K562 (cell line): Measurements from ENCODE around the gene ZDHHC18. TPM values are rescaled to one million over a fixed set of nuclear protein-coding genes. Genes with fewer than 3 reads are reported as not detected.
A peak's percentile ranks its signal among the peaks of the same experiment; 100 is the strongest.

Source experiments
- ARNT ChIP-seq, 2 experiments: fragments of 450-650 bp; IDR thresholded peaks; 2 replicates each; pipeline ENCODE4 v1.6.1; 2016; ENCODE audit warnings: mild to moderate bottlenecking in 1 of 2
- DMBX1 ChIP-seq: fragments of 250-450 bp; sonication (Bioruptor Pico); IDR thresholded peaks from 2 replicates; pipeline ENCODE4 v1.8.0; 2022; ENCODE audit warnings: inconsistent platforms, mild to moderate bottlenecking, moderate library complexity, borderline replicate concordance
- FOXK1 ChIP-seq: sonication (generic); formaldehyde crosslinking; IDR thresholded peaks from 2 replicates; pipeline ENCODE4 v1.8.0; 2022; ENCODE audit warnings: missing genetic modification reagents, mild to moderate bottlenecking, borderline replicate concordance
- FOXM1 ChIP-seq, 2 experiments: fragments of 450-650 bp in 1 of 2; sonication (generic) in 1 of 2; formaldehyde crosslinking in 1 of 2; IDR thresholded peaks; 2 replicates each; pipeline versions ENCODE4 v1.6.1 to v1.9.0; 2017 to 2022; ENCODE audit warnings: low read depth in 2 of 2, mild to moderate bottlenecking in 2 of 2, missing genetic modification reagents in 1 of 2, moderate library complexity in 1 of 2
- HIVEP1 ChIP-seq: fragments of 250-450 bp; sonication (Bioruptor Pico); IDR thresholded peaks from 2 replicates; pipeline ENCODE4 v1.4.0; 2020; ENCODE audit warnings: mild to moderate bottlenecking
- MEIS2 ChIP-seq: fragments of 450-650 bp; IDR thresholded peaks from 2 replicates; pipeline ENCODE4 v1.6.1; 2014; ENCODE audit warnings: mild to moderate bottlenecking; ENCODE audit not compliant: partially characterized antibody
- MITF ChIP-seq: IDR thresholded peaks from 2 replicates; pipeline ENCODE4 v1.6.1; 2014; ENCODE audit warnings: antibody characterized with exemption
- PHB2 ChIP-seq: fragments of 450-650 bp; IDR thresholded peaks from 2 replicates; pipeline ENCODE4 v1.6.1; 2017; ENCODE audit warnings: low read depth
- PML ChIP-seq: IDR thresholded peaks from 2 replicates; pipeline ENCODE4 v1.6.1; 2012; ENCODE audit warnings: low read length, inconsistent platforms
- SIN3A ChIP-seq, 2 experiments: fragments of 150-350 bp in 1 of 2; IDR thresholded peaks; 2 replicates each; pipeline ENCODE4 v1.6.1; 2011 to 2016; ENCODE audit warnings: borderline replicate concordance in 2 of 2, low read depth in 2 of 2, low read length in 2 of 2, mild to moderate bottlenecking in 2 of 2, moderate library complexity in 2 of 2; ENCODE audit not compliant: control insufficient read depth in 1 of 2
- SRSF1 ChIP-seq: fragments of 200-400 bp; formaldehyde crosslinking; IDR thresholded peaks from 2 replicates; pipeline ENCODE4 v1.6.1; 2017; ENCODE audit warnings: mild to moderate bottlenecking, low read depth, low read length, moderate library complexity
- TEAD2 ChIP-seq: fragments of 450-650 bp; IDR thresholded peaks from 2 replicates; pipeline ENCODE4 v1.6.1; 2016; ENCODE audit warnings: missing genetic modification characterization, control low read depth, missing compliant biosample characterization
- THRA ChIP-seq: fragments of 450-650 bp; IDR thresholded peaks from 2 replicates; pipeline ENCODE4 v1.6.1; 2017; ENCODE audit warnings: mild to moderate bottlenecking, moderate library complexity
- ZBTB11 ChIP-seq, 3 experiments: fragments of 200-800 bp in 1 of 3; fragments of 250-450 bp in 1 of 3; fragments of 450-650 bp in 1 of 3; sonication (Bioruptor Pico) in 1 of 3; sonication (Bioruptor generic) in 1 of 3; formaldehyde crosslinking in 1 of 3; IDR thresholded peaks; 2 replicates each; pipeline versions ENCODE4 v1.6.1 to v1.8.0; 2016 to 2022; ENCODE audit warnings: mild to moderate bottlenecking in 2 of 3, missing genetic modification characterization in 2 of 3, missing compliant biosample characterization in 1 of 3, moderate library complexity in 1 of 3
- polyA plus RNA-seq, 8 experiments: library from polyadenylated mRNA; depleted of rRNA in 4 of 8; stranded (reverse) in 5 of 8; unstranded in 3 of 8; fragments of >200 nt; fragmentation: Nextera tagmentation in 2 of 8; fragmentation: Illumina TruSeq in 1 of 8; extraction: Ambion mirVana in 2 of 8; extraction: Trizol in 1 of 8; gene quantifications; 2 replicates each; pipeline versions ENCODE4 v1.2.1 to v1.2.3, GENCODE V29; 2011 to 2014; ENCODE audit warnings: inconsistent platforms in 1 of 8, missing spikeins in 1 of 8
- total RNA-seq, 7 experiments: library from RNA; depleted of rRNA in 6 of 7; stranded (reverse); fragments of >200 nt in 6 of 7; fragmentation: Illumina TruSeq in 2 of 7; extraction: Trizol in 2 of 7; gene quantifications; 2 replicates each; pipeline versions ENCODE4 v1.2.1 to v1.2.3, GENCODE V29; 2011 to 2021; ENCODE audit warnings: low replicate concordance in 1 of 7

ZDHHC18 gene
- total and polyA plus RNA-seq, 9 of the 15 experiments (the other 6 are each of a cell fraction or from before 2014, with no cell fraction given): 0.42 to 35.6 (median 15.8) TPM

- TF ChIP-seq SIN3A (IDR thresholded peaks at IDR 0.05; ENCODE audit: borderline replicate concordance in 2 of 2, control insufficient read depth in 1 of 2, low read depth in 2 of 2, low read length in 2 of 2) (peak; percentile 40 to 67; a peak in 1 of 4 replicates), HIVEP1 (peak; percentile 2; the same call in 1 of the 2 replicates), PHB2 (no peak), TEAD2 (tag) (no peak), FOXK1 (CRISPR knock-in tag) (peak; percentile 54; the same call in 1 of the 2 replicates), MEIS2 (peak; percentile 81), SRSF1 (no peak), THRA (no peak), ARNT (IDR thresholded peaks at IDR 0.05) (0 out of 4 replicates have a peak, but pooled peaks of 1 of the 2 experiments have one; percentile 49), MITF (no peak), FOXM1 (IDR thresholded peaks at IDR 0.05; ENCODE audit: low read depth) (no peak), FOXM1 (CRISPR knock-in tag; IDR thresholded peaks at IDR 0.05; ENCODE audit: low read depth) (peak; percentile 87; the same call in 1 of the 2 replicates), DMBX1 (no peak), ZBTB11 (CRISPR knock-in tag; IDR thresholded peaks at IDR 0.05) (peak in 1 of 3 experiments; percentile 67; a peak in 2 of 6 replicates), PML (peak; percentile 56; the same call in 1 of the 2 replicates)
Observed at GRCh38 chr1:26864610-26865480, 38.4 kb downstream of the ZDHHC18 start (continued).
